HG03066 (cell line): ENCODE results near the gene SRPX.

Experiments
- ATAC-seq: cut with Tn5 transposase; IDR thresholded peaks from one replicate; pipeline ENCODE4 v1.9.1; 2021; ENCODE audit warnings: low read depth; ENCODE audit not compliant: unreplicated experiment

Gene SRPX

DNA sequence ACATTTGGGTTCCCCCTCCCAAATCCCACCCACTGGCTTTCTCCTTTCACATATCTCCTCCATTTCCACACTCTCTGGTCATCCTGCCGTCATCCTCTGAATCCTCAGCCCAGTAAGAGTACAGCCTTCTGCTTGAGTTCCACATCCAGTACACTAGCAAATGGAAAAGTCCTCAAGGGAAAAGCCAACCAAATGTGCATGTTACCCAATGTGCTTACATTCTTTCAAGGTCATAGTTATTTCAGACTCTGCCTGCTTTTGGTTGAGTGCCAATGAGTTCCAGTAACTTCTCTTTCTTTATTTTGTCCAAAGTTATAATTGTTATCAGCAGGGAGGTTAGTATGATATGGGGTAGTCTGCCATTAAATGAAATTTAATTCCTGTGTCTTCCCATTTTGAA is 78.1 kb downstream of the SRPX start:
- no peak for ATAC-seq

DNA sequence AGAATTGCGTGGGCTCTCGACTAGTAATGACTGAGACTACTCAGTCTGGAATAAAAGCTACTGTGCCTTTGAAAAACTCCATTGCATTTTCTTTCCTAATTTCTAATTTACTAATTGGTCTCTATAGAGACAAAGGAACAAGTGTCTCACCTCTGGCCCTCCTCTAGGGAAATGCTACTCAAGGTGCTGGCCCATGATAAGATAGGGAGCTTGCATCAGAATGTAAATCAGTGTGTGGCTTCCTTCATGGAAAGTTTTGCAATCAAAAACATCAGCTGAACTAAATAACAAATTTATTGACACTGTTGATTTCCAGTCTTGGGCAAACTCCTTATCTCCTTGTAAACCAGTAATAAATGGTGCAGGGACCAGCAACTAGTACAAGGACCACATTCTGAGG is 81.8 kb downstream of the SRPX start:
- no peak for ATAC-seq

DNA sequence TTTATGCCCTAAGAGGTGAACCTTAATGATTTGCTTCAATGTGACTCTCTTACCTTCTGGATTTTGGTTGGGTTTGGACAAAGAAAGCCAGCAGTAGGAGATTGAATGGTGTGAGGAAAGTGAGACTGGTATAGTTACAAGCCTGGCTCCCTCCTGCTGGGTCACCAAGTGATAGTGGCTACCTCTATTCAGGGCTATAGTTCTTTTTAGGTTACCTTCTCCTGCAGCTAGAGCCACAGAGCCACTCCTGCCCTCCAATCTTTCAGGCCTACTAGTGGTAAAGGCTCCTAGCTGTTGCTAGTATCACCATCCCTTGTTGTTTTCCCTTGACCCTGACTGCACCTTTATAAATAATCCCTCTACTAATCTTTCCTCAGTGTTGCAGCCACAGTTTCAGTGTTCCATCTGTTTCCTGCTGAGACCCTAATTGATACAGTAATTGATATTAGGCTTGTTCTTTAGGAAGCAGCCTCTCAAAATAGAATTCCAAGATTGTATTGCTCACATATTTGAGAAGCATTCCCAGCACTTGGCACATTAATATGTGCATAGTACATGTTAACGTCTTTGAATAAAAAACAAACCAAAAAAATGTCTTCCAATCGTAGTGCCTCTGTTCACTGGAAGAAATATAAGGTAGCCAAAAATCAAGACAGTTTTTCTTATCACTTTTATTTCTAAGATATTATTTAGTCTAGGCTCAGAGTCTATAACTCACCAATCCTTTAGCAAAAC is 82.3 kb downstream of the SRPX start:
- no peak for ATAC-seq

DNA sequence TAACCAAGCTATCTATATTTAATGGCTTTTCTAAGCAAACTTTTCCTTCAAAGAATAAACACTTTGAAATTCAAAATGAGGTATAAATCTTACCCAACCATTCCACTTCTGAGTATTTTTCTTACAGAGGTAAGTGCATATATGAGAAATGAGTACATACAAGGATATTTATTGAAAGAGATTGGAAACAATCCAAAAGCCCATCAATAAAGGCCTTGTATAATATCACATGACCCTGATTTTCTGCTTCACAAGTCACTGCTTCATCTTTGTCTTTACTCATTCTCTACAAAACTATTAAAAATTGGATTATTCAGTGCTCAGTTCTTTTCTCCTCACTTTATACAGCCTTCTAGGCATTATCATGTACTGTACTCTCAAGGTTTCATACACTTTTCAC is 91.3 kb downstream of the SRPX start:
- no peak for ATAC-seq

DNA sequence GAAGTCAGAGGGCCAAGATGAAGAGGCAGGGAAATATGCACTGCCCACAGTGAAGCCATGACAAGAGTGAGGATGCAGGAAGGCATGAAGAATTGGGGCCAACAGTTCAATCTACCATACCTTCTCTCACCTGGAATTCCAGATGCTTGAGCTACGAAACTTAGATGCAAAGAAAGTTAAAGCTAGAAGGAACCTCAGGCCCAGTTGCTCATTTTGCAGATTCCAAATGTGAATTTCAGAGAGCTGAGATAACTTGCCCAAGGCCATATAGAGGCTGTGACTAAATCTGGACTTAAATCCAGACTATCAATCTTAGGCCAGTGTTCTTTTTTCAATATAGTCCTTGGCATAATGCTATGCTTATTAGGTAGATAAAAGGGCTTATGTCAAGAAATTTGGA is 92.7 kb downstream of the SRPX start:
- ATAC-seq = no peak

DNA sequence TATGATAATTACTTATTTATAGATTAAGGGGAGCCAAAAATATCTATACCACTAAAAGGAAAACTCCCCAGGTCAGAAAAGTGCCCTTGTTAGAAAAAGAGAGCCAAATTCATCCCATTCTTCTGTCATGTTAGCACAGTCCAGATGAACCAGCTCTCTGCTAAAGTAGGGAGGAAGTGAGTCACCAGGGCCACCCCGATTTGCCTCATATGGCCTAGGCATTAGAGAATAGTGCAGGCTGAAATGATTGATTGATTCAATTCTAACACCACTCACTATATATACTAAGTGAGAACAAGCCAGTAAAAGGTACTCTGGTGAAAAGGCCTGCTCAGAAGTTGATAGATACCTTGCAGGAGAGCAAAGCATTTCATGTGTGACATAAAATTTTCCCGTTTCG is 94.5 kb downstream of the SRPX start:
- no peak for ATAC-seq

DNA sequence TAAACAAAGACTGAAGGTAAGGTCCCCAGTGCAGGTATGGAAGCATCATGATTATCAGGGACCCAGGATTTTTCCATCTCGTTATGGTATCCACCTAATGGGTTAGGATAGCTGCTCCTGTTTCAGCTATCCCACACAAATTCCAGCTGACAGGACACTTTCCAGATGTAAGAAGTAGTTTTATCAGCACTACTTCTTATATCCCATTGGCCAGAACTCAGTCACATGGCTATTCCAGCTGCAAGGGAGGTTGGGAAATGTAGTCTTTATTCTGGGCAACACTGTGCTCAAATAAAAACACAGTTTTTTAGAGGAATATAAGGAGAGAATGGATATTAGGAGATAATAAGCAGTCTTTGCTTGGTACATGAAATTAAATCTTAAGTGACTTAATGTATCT is 96.7 kb downstream of the SRPX start:
- no peak for ATAC-seq

DNA sequence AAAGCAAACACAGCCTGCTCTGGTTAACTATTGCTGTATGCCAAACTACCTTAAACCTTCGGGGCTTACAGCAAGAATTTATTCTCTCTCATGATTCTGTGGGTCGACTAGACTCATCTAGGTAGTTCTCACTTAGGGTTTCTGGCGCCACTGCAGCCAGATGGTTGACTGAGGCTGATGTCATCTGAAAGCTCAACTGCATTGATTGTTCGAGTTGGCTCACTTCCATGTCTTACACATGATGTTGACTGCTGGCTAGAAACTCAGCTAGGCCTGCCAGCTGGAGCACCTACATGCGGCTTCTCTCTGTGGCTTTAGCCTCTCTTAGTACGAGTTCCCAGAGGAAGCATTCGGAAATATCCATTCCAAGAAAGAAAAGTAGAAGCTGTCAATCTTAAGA is 103.2 kb downstream of the SRPX start:
- ATAC-seq = no peak

DNA sequence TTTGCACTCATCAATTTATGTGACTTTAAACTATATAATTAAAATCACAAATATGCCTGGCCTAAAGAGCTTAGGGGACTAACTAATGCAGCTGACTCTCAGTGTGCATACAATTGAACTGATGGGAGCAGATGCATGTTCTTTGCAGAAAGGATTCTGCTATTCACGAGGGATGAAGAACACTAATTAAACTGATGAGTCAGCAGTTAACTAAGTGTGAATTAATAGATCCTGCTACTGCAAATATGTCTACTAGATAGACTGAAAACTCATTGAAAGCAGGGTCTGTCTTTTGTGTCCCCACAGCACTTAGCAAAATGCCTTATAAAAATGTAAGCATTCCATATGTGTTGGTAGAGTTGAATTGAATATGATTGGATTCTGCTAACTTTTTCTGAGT is 104.0 kb downstream of the SRPX start:
- ATAC-seq = no peak

DNA sequence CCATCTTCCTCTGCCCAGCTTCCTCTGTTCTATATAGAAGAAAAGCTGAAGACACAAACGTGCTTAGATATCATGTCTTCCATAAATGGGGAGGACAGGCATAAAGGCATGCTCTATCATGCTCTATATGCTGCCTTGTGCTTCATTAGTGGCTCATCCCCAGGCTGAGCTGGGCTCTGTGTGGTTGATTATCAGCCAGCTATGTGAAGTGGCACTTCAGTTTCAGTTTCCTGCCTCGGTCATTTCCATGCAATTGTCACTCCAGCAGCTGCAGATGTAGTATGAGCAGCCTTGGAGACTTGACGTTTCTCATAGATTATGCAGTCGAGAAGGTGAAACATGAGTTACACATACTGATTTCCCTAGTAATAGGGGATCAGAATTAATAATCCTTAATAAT is 108.1 kb downstream of the SRPX start:
- no peak for ATAC-seq

DNA sequence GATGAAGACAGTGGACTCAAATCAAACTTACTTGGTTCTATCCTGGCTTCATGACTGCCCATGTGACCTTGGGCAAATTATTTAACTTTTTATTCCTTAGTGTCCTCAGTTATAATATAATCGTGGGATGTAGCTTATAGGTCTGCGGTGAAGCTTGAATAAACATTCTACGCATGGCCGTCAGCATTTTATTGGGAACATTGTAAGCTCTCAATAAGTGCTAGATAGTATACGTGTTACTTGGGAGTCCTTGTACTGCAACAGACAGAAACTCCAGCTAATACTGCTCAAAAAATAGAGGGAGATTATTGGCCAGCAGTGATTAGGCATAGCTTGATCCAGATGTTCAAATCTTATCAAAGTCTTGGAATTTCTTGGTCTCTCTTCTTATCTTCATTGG is 109.5 kb downstream of the SRPX start:
- no peak for ATAC-seq

DNA sequence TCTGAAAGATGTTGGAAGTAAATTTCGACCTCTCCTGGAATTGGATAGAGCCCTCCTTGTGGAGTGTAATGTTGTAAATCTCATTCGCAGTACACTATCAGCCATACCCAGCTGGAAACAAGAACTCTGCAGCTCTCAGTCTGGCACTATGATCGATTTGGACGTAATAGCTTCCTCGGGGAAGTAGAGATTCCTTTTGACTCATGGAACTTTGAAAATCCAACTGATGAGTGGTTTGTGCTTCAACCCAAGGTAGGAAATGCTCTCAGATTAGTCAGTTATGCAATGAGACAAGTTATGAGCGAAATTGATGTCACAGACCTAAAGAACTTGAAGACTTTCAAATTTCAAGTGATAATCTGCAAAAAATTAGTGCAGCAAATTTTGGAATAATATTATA is 110.4 kb downstream of the SRPX start:
- no peak for ATAC-seq

DNA sequence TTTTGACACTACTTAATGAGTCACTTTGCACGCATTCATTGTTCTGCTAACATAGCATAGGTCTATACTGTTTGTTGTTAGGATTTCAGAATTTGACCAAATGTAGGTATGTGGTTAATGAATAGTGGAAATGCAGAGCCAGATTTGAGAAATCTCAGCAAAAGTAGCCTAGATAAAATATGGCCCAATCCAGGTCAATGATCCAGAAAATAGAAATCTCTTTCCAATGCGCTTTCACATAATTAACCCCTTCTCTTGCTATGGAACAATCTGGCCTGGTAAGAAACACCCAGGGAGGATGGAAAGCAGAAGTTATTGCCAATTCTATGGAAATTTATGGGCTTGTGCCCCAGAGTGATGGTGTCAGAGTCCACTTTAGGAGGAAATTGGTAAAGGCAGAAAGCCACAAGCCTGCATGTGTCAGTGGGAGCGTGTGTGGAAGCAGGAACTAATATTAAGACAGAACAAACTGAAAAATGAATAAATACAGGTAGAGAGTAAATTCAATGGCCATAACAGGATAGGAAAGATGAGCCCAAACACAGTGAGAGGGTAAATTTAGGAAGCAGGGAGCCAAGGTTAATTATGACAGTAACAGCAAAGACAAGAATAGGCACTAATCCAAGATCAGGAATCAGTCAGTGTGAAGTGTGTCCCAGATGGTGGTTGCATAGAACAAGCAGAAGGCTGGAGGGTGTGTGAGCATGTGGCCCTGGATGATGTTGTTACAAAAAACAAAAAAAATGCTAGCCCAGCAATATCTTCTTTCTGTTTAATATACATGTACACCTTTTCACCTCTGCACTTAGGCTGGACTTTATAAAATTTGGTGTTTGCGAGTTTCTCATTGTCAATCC is 111.4 kb downstream of the SRPX start:
- ATAC-seq = no peak

DNA sequence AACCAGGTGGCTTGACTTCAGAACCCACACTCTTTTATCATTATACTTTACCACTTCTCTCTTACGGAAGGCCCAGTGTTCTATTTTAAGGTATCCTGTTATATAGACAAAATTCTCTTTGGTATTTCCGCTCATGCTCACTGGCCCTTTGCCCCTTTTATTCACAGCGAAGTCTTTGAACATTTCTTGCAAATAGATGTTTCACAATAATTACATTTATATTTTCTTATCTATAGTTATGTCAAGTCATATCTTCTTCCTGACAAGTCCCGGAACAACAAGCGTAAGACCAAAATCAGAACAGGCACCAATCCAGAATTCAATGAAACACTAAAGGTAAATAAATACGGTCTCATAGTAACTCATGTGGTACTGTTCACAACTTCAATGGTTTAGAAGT is 112.3 kb downstream of the SRPX start:
- ATAC-seq = no peak

DNA sequence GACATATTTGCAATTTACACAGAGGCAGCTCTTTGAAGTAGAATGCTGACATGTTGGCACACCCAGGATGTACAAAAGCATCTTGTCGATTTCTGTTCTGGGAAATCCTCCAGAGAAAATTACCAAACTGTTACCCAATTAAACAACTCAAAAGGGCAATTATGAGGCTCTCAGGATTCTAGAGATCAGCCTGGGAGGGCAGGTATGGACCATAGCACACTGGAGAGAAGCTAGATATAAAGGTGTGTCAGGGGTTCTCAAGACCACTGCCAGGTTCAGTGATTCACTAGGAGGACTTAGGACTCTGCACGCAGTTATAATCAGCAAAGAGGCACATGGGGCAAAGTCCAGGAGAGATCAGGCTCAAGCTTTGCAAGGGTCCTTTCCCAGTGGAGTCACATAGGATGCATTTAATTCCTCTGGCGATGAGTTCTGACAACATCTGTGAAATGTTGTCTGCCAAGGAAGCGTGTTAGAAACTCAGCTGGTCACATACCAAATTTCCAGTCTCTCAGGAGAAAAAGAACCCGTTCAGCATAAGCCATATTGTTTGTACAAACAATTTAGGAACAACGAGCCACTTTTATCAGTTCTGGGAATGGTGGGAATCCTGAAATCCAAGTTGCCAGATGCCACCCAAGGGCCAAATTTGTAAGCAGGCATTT is 113.5 kb downstream of the SRPX start:
- no peak for ATAC-seq

DNA sequence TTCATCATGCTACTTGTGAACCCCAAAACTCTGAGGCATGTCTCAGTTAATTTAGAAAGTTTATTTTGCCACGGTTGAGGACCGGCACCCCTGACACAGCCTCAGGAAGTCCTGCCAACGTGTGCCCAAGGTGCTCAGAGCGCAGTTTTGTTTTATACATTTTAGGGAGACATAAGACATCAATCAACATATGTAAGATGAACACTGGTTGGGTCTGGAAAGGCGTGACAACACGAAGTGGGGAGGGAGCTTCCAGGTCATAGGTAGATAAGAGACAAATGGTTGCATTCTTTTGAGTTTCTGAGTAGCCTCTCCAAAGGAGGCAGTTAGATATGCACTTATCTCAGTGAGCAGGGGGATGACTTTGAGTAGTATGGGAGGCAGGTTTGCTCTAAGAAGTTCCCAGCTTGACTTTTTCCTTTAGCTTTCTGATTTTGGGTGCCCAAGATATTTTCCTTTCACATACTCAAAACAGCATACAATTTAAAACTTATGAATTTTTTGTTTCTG is 115.4 kb downstream of the SRPX start:
- no peak for ATAC-seq

DNA sequence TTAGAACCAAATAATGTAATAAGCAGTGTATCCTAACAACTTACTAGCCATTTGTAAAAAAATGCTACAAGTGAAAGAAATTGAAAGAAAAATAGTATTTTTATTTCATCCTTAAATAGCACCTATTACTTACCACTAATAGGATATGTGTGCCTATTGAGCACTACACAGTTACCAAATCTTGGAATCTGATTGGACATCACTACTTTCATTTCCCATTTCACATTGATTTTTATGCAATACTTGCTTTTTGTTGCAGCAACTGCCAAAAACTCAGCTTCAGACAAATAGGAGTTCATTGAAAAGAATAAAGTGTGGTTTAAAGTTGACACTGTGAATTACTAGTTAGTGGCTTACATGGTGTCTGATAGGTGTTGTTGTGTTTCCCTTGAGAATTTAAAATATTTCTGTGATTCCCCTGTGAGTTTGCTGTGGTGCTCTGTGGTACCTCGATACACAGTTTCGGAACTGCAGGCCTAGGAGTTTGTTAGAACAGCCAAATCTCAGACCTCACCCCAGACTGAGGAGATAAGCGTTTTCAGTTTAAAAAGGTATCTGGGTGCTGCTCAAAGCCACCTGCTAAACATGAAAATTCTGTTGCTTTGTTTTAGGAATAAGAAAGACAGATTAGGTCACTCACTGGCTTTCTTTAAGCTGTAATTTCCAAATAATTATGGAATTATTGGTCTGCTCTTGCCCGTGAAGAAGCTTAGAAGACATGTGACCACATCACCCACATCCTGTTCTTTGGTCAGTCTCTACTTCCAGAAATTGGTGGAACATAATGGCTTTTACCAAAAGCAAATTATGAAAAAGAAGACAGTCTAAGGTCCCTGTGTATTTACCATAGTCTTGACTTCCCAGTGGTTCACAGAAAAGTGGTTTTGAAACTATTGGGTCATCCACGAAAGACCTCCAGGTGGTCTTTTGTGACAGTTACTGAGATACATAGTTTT is 116.5 kb downstream of the SRPX start:
- peak; percentile 85 for ATAC-seq

DNA sequence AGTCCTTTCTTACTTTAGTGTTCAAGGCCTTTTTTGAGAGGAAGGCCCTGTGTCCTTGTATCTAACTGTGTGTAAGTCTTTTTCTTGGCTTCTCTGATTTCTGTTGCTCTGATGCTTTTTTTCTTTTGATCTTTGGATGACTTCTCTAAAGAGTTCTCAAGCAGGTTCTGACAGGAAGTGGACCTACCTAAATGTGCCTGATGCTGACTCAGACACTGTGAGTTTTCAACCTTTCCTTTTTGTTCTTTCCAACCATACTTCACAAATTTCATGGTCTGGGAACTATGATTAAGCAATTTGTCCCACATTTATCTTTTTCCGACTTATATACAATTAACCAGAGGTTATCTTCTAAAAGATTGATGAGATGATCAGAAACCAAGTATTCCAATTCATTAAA is 117.8 kb downstream of the SRPX start:
- ATAC-seq = no peak

DNA sequence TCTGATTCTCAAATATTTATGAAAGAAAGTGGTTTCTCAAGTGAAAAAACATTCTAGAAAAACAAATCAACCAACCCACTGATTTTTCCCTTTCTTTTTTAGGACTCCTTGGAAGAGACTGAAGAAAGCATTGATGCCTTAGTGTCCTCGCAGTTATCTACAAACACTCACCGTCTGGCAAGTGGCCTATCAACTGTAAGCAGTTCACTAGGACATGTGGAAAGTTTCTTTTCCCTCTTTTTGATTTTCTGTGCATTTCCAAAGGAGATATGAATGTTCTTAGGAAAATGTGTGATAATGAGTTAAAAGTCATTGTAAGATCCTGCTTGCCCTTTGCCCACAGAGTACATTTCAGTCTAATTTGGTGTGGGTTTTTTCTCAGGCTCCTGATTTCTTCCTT is 118.4 kb downstream of the SRPX start:
- ATAC-seq = no peak

DNA sequence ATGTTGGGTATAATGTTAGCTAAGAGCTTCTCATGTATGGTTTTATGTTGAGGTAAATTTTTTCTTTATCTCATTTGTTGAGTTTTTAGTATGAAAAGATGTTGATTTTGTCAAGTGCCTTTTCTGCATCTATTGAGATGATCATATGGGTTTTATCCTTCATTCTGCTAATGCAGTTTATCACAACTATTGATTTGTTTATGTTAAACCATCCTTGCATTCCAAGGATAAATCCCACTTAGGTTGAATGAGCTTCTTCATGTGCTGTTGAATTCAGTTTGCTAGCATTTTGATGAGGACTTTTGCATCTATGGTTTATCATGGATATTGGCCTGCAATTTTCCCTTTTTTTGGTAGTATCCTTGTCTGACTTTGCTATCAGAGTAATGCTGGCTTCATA is 121.0 kb downstream of the SRPX start:
- no peak for ATAC-seq
